ENCODE measurements around the gene PLAGL2. TPM values are rescaled to one million over a fixed set of nuclear protein-coding genes. Genes with fewer than 3 reads are reported as not detected.

PLAGL2 gene
- polyA plus RNA-seq, 1 donor (not counting 4 experiments of a cell fraction or from before 2014, with no cell fraction given) = 4.3 TPM

DNA sequence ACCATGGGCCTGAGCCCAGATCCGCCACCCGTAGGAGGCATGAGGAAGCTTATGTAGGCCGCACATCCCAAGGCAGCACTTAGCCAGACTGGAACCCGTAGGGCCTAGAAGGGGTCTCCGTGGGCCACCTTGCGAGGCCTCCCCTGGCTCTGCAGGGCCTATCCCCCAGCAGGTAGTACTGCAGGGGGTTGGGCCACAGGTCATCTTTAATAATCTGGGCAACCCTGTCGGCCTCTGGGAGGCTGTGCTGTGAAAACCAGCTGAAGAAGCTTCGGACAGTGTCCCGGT is 18.5 kb downstream of the PLAGL2 start:
- Histone ChIP-seq H3K36me3 (ENCODE audit: control insufficient read depth in 2 of 2, extremely low read depth in 1 of 2, insufficient read depth in 2 of 2, low read length in 2 of 2) (peaks cover 0 to 4% of the 10 kb centered on the region in 2 experiments), H3K9me3 (ENCODE audit: control insufficient read depth, low read depth, low read length) (no peaks in the 10 kb centered on the region), H3K27ac (ENCODE audit: control insufficient read depth, insufficient read depth, low read length) (no peak overlapping the region), H2AFZ (ENCODE audit: control insufficient read depth, low read length) (no peak overlapping the region), H4K20me1 (ENCODE audit: control insufficient read depth, extremely low read depth, insufficient read depth, low read length) (peaks cover 1% of the 10 kb centered on the region), H3K4me3 (ENCODE audit: control insufficient read depth in 2 of 3, extremely low read depth in 1 of 3, insufficient read depth in 2 of 3, low read depth in 1 of 3, low read length in 3 of 3) (no peak overlapping the region), H3K9me1 (ENCODE audit: control insufficient read depth, extremely low read depth, insufficient read depth, low read length) (no peaks in the 10 kb centered on the region), H3K4me1 (ENCODE audit: control insufficient read depth, extremely low read depth, insufficient read depth, low read length) (peaks cover 3% of the 10 kb centered on the region), H3K9ac (ENCODE audit: control insufficient read depth, extremely low read depth, insufficient read depth, low read length) (no peak overlapping the region), H3K27me3 (ENCODE audit: control insufficient read depth, extremely low read depth, insufficient read depth, low read length) (no peaks in the 10 kb centered on the region), H3K79me2 (ENCODE audit: control insufficient read depth, insufficient read depth, low read length) (no peaks in the 10 kb centered on the region), H3K4me2 (ENCODE audit: control insufficient read depth, extremely low read depth, insufficient read depth, low read depth, low read length) (no peak overlapping the region)
- no peak for DNase-seq (ENCODE audit: low read depth, low spot score)
- no peak for TF ChIP-seq EZH2 (IDR thresholded peaks at IDR 0.05; ENCODE audit: low read length)
- TF ChIP-seq, protein P1, sequence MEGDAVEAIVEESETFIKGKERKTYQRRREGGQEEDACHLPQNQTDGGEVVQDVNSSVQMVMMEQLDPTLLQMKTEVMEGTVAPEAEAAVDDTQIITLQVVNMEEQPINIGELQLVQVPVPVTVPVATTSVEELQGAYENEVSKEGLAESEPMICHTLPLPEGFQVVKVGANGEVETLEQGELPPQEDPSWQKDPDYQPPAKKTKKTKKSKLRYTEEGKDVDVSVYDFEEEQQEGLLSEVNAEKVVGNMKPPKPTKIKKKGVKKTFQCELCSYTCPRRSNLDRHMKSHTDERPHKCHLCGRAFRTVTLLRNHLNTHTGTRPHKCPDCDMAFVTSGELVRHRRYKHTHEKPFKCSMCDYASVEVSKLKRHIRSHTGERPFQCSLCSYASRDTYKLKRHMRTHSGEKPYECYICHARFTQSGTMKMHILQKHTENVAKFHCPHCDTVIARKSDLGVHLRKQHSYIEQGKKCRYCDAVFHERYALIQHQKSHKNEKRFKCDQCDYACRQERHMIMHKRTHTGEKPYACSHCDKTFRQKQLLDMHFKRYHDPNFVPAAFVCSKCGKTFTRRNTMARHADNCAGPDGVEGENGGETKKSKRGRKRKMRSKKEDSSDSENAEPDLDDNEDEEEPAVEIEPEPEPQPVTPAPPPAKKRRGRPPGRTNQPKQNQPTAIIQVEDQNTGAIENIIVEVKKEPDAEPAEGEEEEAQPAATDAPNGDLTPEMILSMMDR (optimal IDR thresholded peaks at IDR 0.05 in 1 of 3, IDR thresholded peaks at IDR 0.05 in 1 of 3, conservative IDR thresholded peaks at IDR 0.05 in 1 of 3; ENCODE audit: extremely low read depth in 1 of 3, insufficient read depth in 2 of 3, low read length in 3 of 3) = no peak
- FAIRE-seq = no peak
- dilution Hi-C loops (cut with MboI; ENCODE audit: extremely low pct_ligation_motif_present, low sequenced_read_pairs) = no loop called here

DNA sequence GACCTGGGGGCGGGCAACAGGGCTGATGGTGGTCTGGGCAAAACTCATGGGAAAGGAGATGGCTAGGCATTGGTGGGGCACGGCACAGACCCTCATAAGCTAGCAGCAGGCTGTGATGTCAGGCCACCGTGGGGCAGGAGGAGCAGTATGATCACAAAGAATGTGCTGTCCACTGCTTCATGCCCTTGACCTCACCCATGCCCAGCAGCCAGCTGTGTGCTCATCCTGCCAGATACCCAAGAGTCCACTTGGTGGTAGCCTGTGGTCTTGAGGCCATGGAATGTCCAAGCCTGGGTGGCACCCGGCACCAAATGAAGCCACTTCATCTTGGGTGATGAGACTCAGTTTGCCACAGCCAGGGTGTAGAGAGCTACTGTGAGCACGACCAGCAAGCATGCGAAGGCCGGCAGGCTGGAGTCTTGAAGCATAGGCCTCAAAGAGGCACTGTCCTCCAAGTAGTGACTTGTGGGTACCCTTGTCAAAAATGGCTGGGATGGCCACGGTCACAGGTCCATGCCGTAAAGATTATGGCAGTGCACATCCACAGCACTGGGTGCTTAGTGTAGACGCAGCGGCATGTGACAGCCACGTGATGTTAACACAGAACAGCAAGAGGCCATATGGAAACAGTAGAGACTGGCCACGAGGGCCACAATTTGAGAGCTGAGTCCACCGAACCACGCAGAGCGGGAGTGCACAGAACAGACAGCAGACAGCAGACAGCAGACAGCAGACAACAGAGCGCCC is 19.0 kb downstream of the PLAGL2 start:
- H4K20me1 ChIP-seq (ENCODE audit: control insufficient read depth, extremely low read depth, insufficient read depth, low read length) = no peaks in the 10 kb centered on the region
- peaks cover 0 to 2% of the 10 kb centered on the region in 2 experiments for H3K36me3 ChIP-seq (ENCODE audit: control insufficient read depth in 2 of 2, extremely low read depth in 1 of 2, insufficient read depth in 2 of 2, low read length in 2 of 2)
- dilution Hi-C loops (cut with MboI; ENCODE audit: extremely low pct_ligation_motif_present, low sequenced_read_pairs) = no loop called here
- peaks cover 3% of the 10 kb centered on the region for H3K4me1 ChIP-seq (ENCODE audit: control insufficient read depth, extremely low read depth, insufficient read depth, low read length)
- TF ChIP-seq, protein P1 (optimal IDR thresholded peaks at IDR 0.05 in 1 of 3, IDR thresholded peaks at IDR 0.05 in 1 of 3, conservative IDR thresholded peaks at IDR 0.05 in 1 of 3; ENCODE audit: extremely low read depth in 1 of 3, insufficient read depth in 2 of 3, low read length in 3 of 3) = no peak
- TF ChIP-seq EZH2 (IDR thresholded peaks at IDR 0.05; ENCODE audit: low read length) = no peak
- H3K27me3 ChIP-seq (ENCODE audit: control insufficient read depth, extremely low read depth, insufficient read depth, low read length) = no peaks in the 10 kb centered on the region
- FAIRE-seq (no peak), DNase-seq (ENCODE audit: low read depth, low spot score) (no peak)
- no peaks in the 10 kb centered on the region for H3K79me2 ChIP-seq (ENCODE audit: control insufficient read depth, insufficient read depth, low read length)
- no peak overlapping the region for H2AFZ ChIP-seq (ENCODE audit: control insufficient read depth, low read length)
- no peaks in the 10 kb centered on the region for H3K9me3 ChIP-seq (ENCODE audit: control insufficient read depth, low read depth, low read length)
- H3K27ac ChIP-seq (ENCODE audit: control insufficient read depth, insufficient read depth, low read length) = no peak overlapping the region
- no peak overlapping the region for H3K9ac ChIP-seq (ENCODE audit: control insufficient read depth, extremely low read depth, insufficient read depth, low read length)
- no peaks in the 10 kb centered on the region for H3K9me1 ChIP-seq (ENCODE audit: control insufficient read depth, extremely low read depth, insufficient read depth, low read length)
- no peak overlapping the region for H3K4me2 ChIP-seq (ENCODE audit: control insufficient read depth, extremely low read depth, insufficient read depth, low read depth, low read length)
- H3K4me3 ChIP-seq (ENCODE audit: control insufficient read depth in 2 of 3, extremely low read depth in 1 of 3, insufficient read depth in 2 of 3, low read depth in 1 of 3, low read length in 3 of 3) = no peak overlapping the region
